Right renal pelvis (tissue), 4 donors: ENCODE results near the gene ART4. TPM values are rescaled to one million over a fixed set of nuclear protein-coding genes. Genes with fewer than 3 reads are reported as not detected.

Source experiments
- DNase-seq, 4 donors: peaks; one replicate each; pipeline ENCODE4 v3.0.0-alpha.2; 2013; ENCODE audit warnings: low read depth in 4 of 4, low spot score in 3 of 4, missing footprints in 1 of 4
- polyA plus RNA-seq, 4 donors: library from polyadenylated mRNA; unstranded; fragments of 120-200 nt; gene quantifications; one replicate each; pipeline ENCODE4 v1.2.1, GENCODE V29; 2013; ENCODE audit not compliant: insufficient read length in 4 of 4

The ART4 gene
- under 1 TPM; 0.11 to 0.25 (median 0.14) TPM for polyA plus RNA-seq

GRCh38 chr12:14843425-14843887, at the start of gene ART4:
TSS of gene ART4 (minus strand) at chr12:14843526. CDS start at chr12:14843113, 413 bp downstream.
- no peak for DNase-seq

GRCh38 chr12:14892726-14893505, 49.6 kb upstream of the ART4 start:
- DNase-seq: no peak

GRCh38 chr12:14890701-14891100, 47.4 kb upstream of the ART4 start:
- no peak for DNase-seq

- DNase-seq: no peak
These were observed 42.9 kb upstream of the ART4 start for GRCh38 chr12:14886271-14886670.

- no peak for DNase-seq
These were observed 42.4 kb upstream of the ART4 start, which contains the start of gene MGP for GRCh38 chr12:14885718-14886221. TSS of gene MGP (minus strand) at chr12:14885854. CDS start at chr12:14885791, 63 bp downstream.

GRCh38 chr12:14884458-14884878, 41.1 kb upstream of the ART4 start:
- DNase-seq: peak in 2 of 4 donors; percentile 35 to 53

GRCh38 chr12:14883686-14884085, 40.4 kb upstream of the ART4 start:
- peak in 1 of 4 donors; percentile 34 for DNase-seq

GRCh38 chr12:14880890-14881453, 37.6 kb upstream of the ART4 start:
- DNase-seq: no peak

GRCh38 chr12:14879222-14879933, 36.1 kb upstream of the ART4 start:
- DNase-seq: no peak

GRCh38 chr12:14878488-14878887, 35.2 kb upstream of the ART4 start:
- no peak for DNase-seq

- no peak for DNase-seq
These were observed 33.5 kb upstream of the ART4 start for GRCh38 chr12:14876833-14877232.

GRCh38 chr12:14874882-14875281, 31.6 kb upstream of the ART4 start:
- DNase-seq: no peak

GRCh38 chr12:14873440-14874185, 30.3 kb upstream of the ART4 start:
- no peak for DNase-seq

GRCh38 chr12:14871886-14872285, 28.6 kb upstream of the ART4 start:
- no peak for DNase-seq

GRCh38 chr12:14871247-14871646, 27.9 kb upstream of the ART4 start:
- no peak for DNase-seq

GRCh38 chr12:14868916-14869506, 25.7 kb upstream of the ART4 start:
- no peak for DNase-seq

- no peak for DNase-seq
These were observed 17.2 kb upstream of the ART4 start for GRCh38 chr12:14860490-14860889.

- DNase-seq: no peak
These were observed 15.2 kb upstream of the ART4 start for GRCh38 chr12:14858513-14858912.

- DNase-seq: no peak
These were observed 11.4 kb upstream of the ART4 start for GRCh38 chr12:14854586-14855183.

- DNase-seq: no peak
These were observed 10.6 kb upstream of the ART4 start for GRCh38 chr12:14853961-14854360.
